K562 (cell line): ENCODE measurements around the gene TMEM143. TPM values are rescaled to one million over a fixed set of nuclear protein-coding genes. Genes with fewer than 3 reads are reported as not detected.

Source experiments
- BACH1 ChIP-seq: fragments of 200-800 bp; sonication (Bioruptor generic); IDR thresholded peaks from 2 replicates; pipeline ENCODE4 v1.6.1; 2016; ENCODE audit warnings: missing genetic modification characterization, missing compliant biosample characterization
- BRCA1 ChIP-seq, 2 experiments: fragments of 450-650 bp in 1 of 2; sonication (generic) in 1 of 2; formaldehyde crosslinking in 1 of 2; IDR thresholded peaks; 2 replicates each; pipeline versions ENCODE4 v1.5.0 to v1.6.1; 2017 to 2020; ENCODE audit warnings: mild to moderate bottlenecking in 1 of 2, missing genetic modification reagents in 1 of 2
- C11orf30 ChIP-seq: fragments of 450-650 bp; IDR thresholded peaks from 2 replicates; pipeline ENCODE4 v1.6.1; 2016; ENCODE audit warnings: low read depth, mild to moderate bottlenecking
- CHCHD3 ChIP-seq: fragments of 250-450 bp; sonication (Bioruptor Pico); IDR thresholded peaks from 2 replicates; pipeline ENCODE4 v2.1.2; 2022; ENCODE audit warnings: mild to moderate bottlenecking
- DACH1 ChIP-seq: fragments of 450-650 bp; IDR thresholded peaks from 2 replicates; pipeline ENCODE4 v1.6.1; 2018; ENCODE audit not compliant: partially characterized antibody
- EGR1 ChIP-seq: fragments of 450-650 bp; conservative IDR thresholded peaks from 2 replicates; pipeline ENCODE4 v1.6.1; 2017; ENCODE audit warnings: mild to moderate bottlenecking
- FIP1L1 ChIP-seq: fragments of 200-400 bp; formaldehyde crosslinking; IDR thresholded peaks from 2 replicates; pipeline ENCODE4 v1.6.1; 2018; ENCODE audit warnings: mild to moderate bottlenecking, low read depth, low read length; ENCODE audit not compliant: poor library complexity, severe bottlenecking
- FOXK2 ChIP-seq, 2 experiments: fragments of 450-650 bp; IDR thresholded peaks in 1 of 2; conservative IDR thresholded peaks in 1 of 2; 2 replicates each; pipeline ENCODE4 v1.6.1; 2016; ENCODE audit warnings: low read depth in 2 of 2, mild to moderate bottlenecking in 1 of 2
- HDAC8 ChIP-seq: fragments of 450-650 bp; IDR thresholded peaks from 2 replicates; pipeline ENCODE4 v1.6.1; 2016; ENCODE audit warnings: mild to moderate bottlenecking, missing genetic modification characterization, moderate library complexity, missing compliant biosample characterization
- MCM5 ChIP-seq: fragments of 450-650 bp; IDR thresholded peaks from 2 replicates; pipeline ENCODE4 v1.6.1; 2016; ENCODE audit warnings: low read depth
- NFRKB ChIP-seq: fragments of 450-650 bp; IDR thresholded peaks from 2 replicates; pipeline ENCODE4 v1.6.1; 2016; ENCODE audit warnings: low read depth
- NR2F6 ChIP-seq: fragments of 450-650 bp; formaldehyde crosslinking; IDR thresholded peaks from 2 replicates; pipeline ENCODE4 v1.4.0; 2020; ENCODE audit warnings: mild to moderate bottlenecking
- PCBP2 ChIP-seq: fragments of 200-400 bp; formaldehyde crosslinking; IDR thresholded peaks from 2 replicates; pipeline ENCODE4 v1.6.1; 2018; ENCODE audit warnings: low read length, low read depth, mild to moderate bottlenecking, moderate library complexity; ENCODE audit not compliant: poor library complexity, severe bottlenecking
- POLR2AphosphoS2 ChIP-seq: IDR thresholded peaks from 2 replicates; pipeline ENCODE4 v1.6.1; 2012; ENCODE audit warnings: low read length, improper control_type of control experiment
- RB1 ChIP-seq: fragments of 450-650 bp; IDR thresholded peaks from 2 replicates; pipeline ENCODE4 v1.6.1; 2017; ENCODE audit warnings: low read depth, mild to moderate bottlenecking
- RREB1 ChIP-seq: fragments of 250-450 bp; sonication (Bioruptor Pico); IDR thresholded peaks from 2 replicates; pipeline ENCODE4 v1.4.0; 2020
- SIN3B ChIP-seq: fragments of 450-650 bp; IDR thresholded peaks from 2 replicates; pipeline ENCODE4 v1.6.1; 2017; ENCODE audit warnings: low read depth, mild to moderate bottlenecking, moderate library complexity
- SLC30A9 ChIP-seq: fragments of 250-450 bp; sonication (Bioruptor Pico); IDR thresholded peaks from 2 replicates; pipeline ENCODE4 v1.8.0; 2022; ENCODE audit warnings: mild to moderate bottlenecking, moderate library complexity
- XRCC3 ChIP-seq: fragments of 450-650 bp; IDR thresholded peaks from 2 replicates; pipeline ENCODE4 v1.6.1; 2017; ENCODE audit warnings: mild to moderate bottlenecking, moderate library complexity
- ZNF121 ChIP-seq: sonication (generic); formaldehyde crosslinking; conservative IDR thresholded peaks from 2 replicates; pipeline ENCODE4 v1.8.0; 2022; ENCODE audit warnings: missing genetic modification reagents
- ZNF184 ChIP-seq: sonication (generic); formaldehyde crosslinking; IDR thresholded peaks from 2 replicates; pipeline ENCODE4 v1.5.0; 2020; ENCODE audit warnings: missing genetic modification reagents
- ZNF511 ChIP-seq: sonication (generic); formaldehyde crosslinking; IDR thresholded peaks from 2 replicates; pipeline ENCODE4 v1.8.0; 2022; ENCODE audit warnings: mild to moderate bottlenecking, missing genetic modification reagents
- ZNF551 ChIP-seq: fragments of 250-450 bp; sonication (Bioruptor Pico); IDR thresholded peaks from 2 replicates; pipeline ENCODE4 v1.5.0; 2021; ENCODE audit warnings: mild to moderate bottlenecking, moderate library complexity
- ZNF764 ChIP-seq: fragments of 250-450 bp; sonication (Bioruptor Pico); IDR thresholded peaks from 2 replicates; pipeline ENCODE4 v1.4.0; 2020; ENCODE audit warnings: low read depth, mild to moderate bottlenecking, moderate library complexity
- ZSCAN32 ChIP-seq: fragments of 450-650 bp; formaldehyde crosslinking; IDR thresholded peaks from 2 replicates; pipeline ENCODE4 v1.4.0; 2020; ENCODE audit warnings: mild to moderate bottlenecking, moderate library complexity
- polyA plus RNA-seq, 8 experiments: library from polyadenylated mRNA; depleted of rRNA in 4 of 8; stranded (reverse) in 5 of 8; unstranded in 3 of 8; fragments of >200 nt; fragmentation: Nextera tagmentation in 2 of 8; fragmentation: Illumina TruSeq in 1 of 8; extraction: Ambion mirVana in 2 of 8; extraction: Trizol in 1 of 8; gene quantifications; 2 replicates each; pipeline versions ENCODE4 v1.2.1 to v1.2.3, GENCODE V29; 2011 to 2014; ENCODE audit warnings: inconsistent platforms in 1 of 8, missing spikeins in 1 of 8
- total RNA-seq, 7 experiments: library from RNA; depleted of rRNA in 6 of 7; stranded (reverse); fragments of >200 nt in 6 of 7; fragmentation: Illumina TruSeq in 2 of 7; extraction: Trizol in 2 of 7; gene quantifications; 2 replicates each; pipeline versions ENCODE4 v1.2.1 to v1.2.3, GENCODE V29; 2011 to 2021; ENCODE audit warnings: low replicate concordance in 1 of 7

TMEM143 gene
- total and polyA plus RNA-seq, 9 of the 15 experiments (the other 6 are each of a cell fraction or from before 2014, with no cell fraction given) = 0.66 to 8.8 (median 4.3) TPM

GRCh38 chr19:48332662-48333466 is 30.9 kb downstream of the TMEM143 start (continued):
- no peak for TF ChIP-seq NFRKB
- peak in 1 of 2 experiments; percentile 63; a peak in 2 of 4 replicates for TF ChIP-seq FOXK2 (conservative IDR thresholded peaks at IDR 0.05 in 1 of 2, IDR thresholded peaks at IDR 0.05 in 1 of 2; ENCODE audit: low read depth in 2 of 2)
- TF ChIP-seq ZNF121 = no peak
- TF ChIP-seq ZSCAN32 = no peak
- no peak for TF ChIP-seq CHCHD3 (CRISPR knock-in tag)
- no peak for TF ChIP-seq SIN3B
- TF ChIP-seq EGR1 = peak; percentile 79
- no peak for TF ChIP-seq ZNF764 (CRISPR knock-in tag)
- TF ChIP-seq DACH1 = peak; percentile 93
- no peak for TF ChIP-seq XRCC3
- TF ChIP-seq C11orf30 = peak; percentile 69
- no peak for TF ChIP-seq FIP1L1
- TF ChIP-seq RB1 = peak; percentile 13; the same call in 1 of the 2 replicates
- TF ChIP-seq HDAC8 (tag) = no peak
- no peak for TF ChIP-seq ZNF551
- no peak for TF ChIP-seq PCBP2
- TF ChIP-seq MCM5 = no peak
- no peak for TF ChIP-seq ZNF511 (CRISPR knock-in tag)
- no peak for TF ChIP-seq RREB1 (CRISPR knock-in tag)
- TF ChIP-seq BACH1 (tag) = no peak
- TF ChIP-seq ZNF184 (CRISPR knock-in tag) = no peak
- no peak for TF ChIP-seq BRCA1 (IDR thresholded peaks at IDR 0.05)
- no peak for TF ChIP-seq BRCA1 (CRISPR knock-in tag; IDR thresholded peaks at IDR 0.05)
- TF ChIP-seq NR2F6 (CRISPR knock-in tag) = no peak
- TF ChIP-seq POLR2AphosphoS2 = peak; percentile 93
- TF ChIP-seq SLC30A9 (CRISPR knock-in tag) = no peak
